PC-3 (cell line): Measurements from ENCODE around the gene HGD. TPM values are rescaled to one million over a fixed set of nuclear protein-coding genes. Genes with fewer than 3 reads are reported as not detected.
"Not testable (repeated sequence)": the region's sequence is repeated elsewhere in the genome, so short reads cannot be mapped to it uniquely, and the experiment has no call there.

Source experiments
- ATAC-seq: fragments of 200-7000 bp; cut with Tn5 transposase; 2 replicates; pipeline ENCODE4 v1.9.1; 2020; ENCODE audit warnings: mild to moderate bottlenecking, moderate library complexity
- BruUV-seq: library from RNA; stranded (reverse); fragments of 400-500 nt; replicated peaks from 2 replicates; lab custom pipeline; 2021; lab: Mats Ljungman, UMichigan
- CTCF ChIA-PET: fragments of 300-600 bp; sonication (Branson Sonifier 250); formaldehyde crosslinking; loops from one replicate; lab custom pipeline; 2022; ENCODE audit warnings: antibody characterized with exemption; lab: Charles Lee
- POLR2A ChIA-PET: fragments of 300-600 bp; sonication (Branson Sonifier 250); formaldehyde crosslinking; loops from one replicate; lab custom pipeline; 2022; ENCODE audit warnings: antibody characterized with exemption; ENCODE audit not compliant: unreplicated experiment; lab: Charles Lee
- DNase-seq: peaks from one replicate; pipeline ENCODE4 v3.0.0-alpha.2; 2015
- H2AFZ ChIP-seq: fragments of 300-600 bp; sonication (generic); 2 replicates; pipeline ENCODE4 v1.6.0; 2016; ENCODE audit warnings: antibody characterized with exemption, low read length
- H3F3A ChIP-seq: fragments of 300-600 bp; sonication (generic); one replicate; pipeline ENCODE4 v1.6.0; 2017; ENCODE audit warnings: antibody characterized with exemption, low read length, control low read depth, mild to moderate bottlenecking; ENCODE audit not compliant: unreplicated experiment
- H3K27ac ChIP-seq: fragments of 300-600 bp; sonication (generic); 2 replicates; pipeline ENCODE4 v1.5.1; 2016; ENCODE audit warnings: mild to moderate bottlenecking, low read length
- H3K27me3 ChIP-seq: fragments of 300-600 bp; sonication (generic); 2 replicates; pipeline ENCODE4 v1.6.1; 2016; ENCODE audit warnings: low read length, mixed read lengths
- H3K36me3 ChIP-seq: fragments of 300-600 bp; sonication (generic); 2 replicates; pipeline ENCODE4 v1.6.1; 2016; ENCODE audit warnings: low read depth, mixed run types, low read length, mixed read lengths
- H3K4me1 ChIP-seq: fragments of 300-600 bp; sonication (generic); 2 replicates; pipeline ENCODE4 v1.5.1; 2016; ENCODE audit warnings: low read length; ENCODE audit not compliant: insufficient read depth
- H3K4me2 ChIP-seq: fragments of 300-600 bp; sonication (generic); 2 replicates; pipeline ENCODE4 v1.6.0; 2016; ENCODE audit warnings: low read length
- H3K4me3 ChIP-seq: fragments of 300-600 bp; sonication (generic); 2 replicates; pipeline ENCODE4 v1.5.1; 2016; ENCODE audit warnings: mild to moderate bottlenecking, low read length, mixed read lengths
- H3K79me2 ChIP-seq: fragments of 300-600 bp; sonication (generic); 2 replicates; pipeline ENCODE4 v1.6.1; 2017; ENCODE audit warnings: low read length, mixed read lengths
- H3K9ac ChIP-seq: fragments of 300-600 bp; sonication (generic); 2 replicates; pipeline ENCODE4 v1.6.0; 2016; ENCODE audit warnings: mild to moderate bottlenecking, low read length
- H3K9me2 ChIP-seq: fragments of 300-600 bp; sonication (generic); replicated peaks from 2 replicates; pipeline ENCODE4 v1.6.1; 2016; ENCODE audit warnings: mixed run types, low read length, mixed read lengths
- H3K9me3 ChIP-seq: fragments of 300-600 bp; sonication (generic); 2 replicates; pipeline ENCODE4 v1.6.1; 2016; ENCODE audit warnings: low read length, mixed read lengths
- H4K20me1 ChIP-seq: fragments of 300-600 bp; sonication (generic); 2 replicates; pipeline ENCODE4 v1.6.1; 2016; ENCODE audit warnings: low read length, mixed read lengths
- EZH2 ChIP-seq: fragments of 300-600 bp; sonication (generic); IDR thresholded peaks from one replicate; pipeline ENCODE4 v1.6.1; 2017; ENCODE audit warnings: antibody characterized with exemption, mild to moderate bottlenecking, low read length; ENCODE audit not compliant: unreplicated experiment
- EZH2phosphoT487 ChIP-seq: fragments of 300-600 bp; sonication (generic); IDR thresholded peaks from 2 replicates; pipeline ENCODE4 v1.6.1; 2018; ENCODE audit warnings: mild to moderate bottlenecking, antibody characterized with exemption, low read length, borderline replicate concordance
- intact Hi-C: fragments of 100-400 bp; cut with micrococcal nuclease; formaldehyde crosslinking; loops from 2 replicates; pipeline ENCODE4 v1.9.0; 2023
- total RNA-seq: library from RNA; depleted of rRNA; stranded (reverse); fragments of >200 nt; gene quantifications from 2 replicates; pipeline ENCODE4 v1.2.3, GENCODE V29; 2014
- TF ChIP-seq, protein P1 (sequence below): fragments of 300-600 bp; sonication (generic); conservative IDR thresholded peaks from 2 replicates; pipeline ENCODE4 v1.5.1; 2017; ENCODE audit warnings: antibody characterized with exemption, low read depth, mild to moderate bottlenecking, low read length

The HGD gene
- total RNA-seq, 1 experiment from 2014 or later = 0.11 TPM

DNA sequence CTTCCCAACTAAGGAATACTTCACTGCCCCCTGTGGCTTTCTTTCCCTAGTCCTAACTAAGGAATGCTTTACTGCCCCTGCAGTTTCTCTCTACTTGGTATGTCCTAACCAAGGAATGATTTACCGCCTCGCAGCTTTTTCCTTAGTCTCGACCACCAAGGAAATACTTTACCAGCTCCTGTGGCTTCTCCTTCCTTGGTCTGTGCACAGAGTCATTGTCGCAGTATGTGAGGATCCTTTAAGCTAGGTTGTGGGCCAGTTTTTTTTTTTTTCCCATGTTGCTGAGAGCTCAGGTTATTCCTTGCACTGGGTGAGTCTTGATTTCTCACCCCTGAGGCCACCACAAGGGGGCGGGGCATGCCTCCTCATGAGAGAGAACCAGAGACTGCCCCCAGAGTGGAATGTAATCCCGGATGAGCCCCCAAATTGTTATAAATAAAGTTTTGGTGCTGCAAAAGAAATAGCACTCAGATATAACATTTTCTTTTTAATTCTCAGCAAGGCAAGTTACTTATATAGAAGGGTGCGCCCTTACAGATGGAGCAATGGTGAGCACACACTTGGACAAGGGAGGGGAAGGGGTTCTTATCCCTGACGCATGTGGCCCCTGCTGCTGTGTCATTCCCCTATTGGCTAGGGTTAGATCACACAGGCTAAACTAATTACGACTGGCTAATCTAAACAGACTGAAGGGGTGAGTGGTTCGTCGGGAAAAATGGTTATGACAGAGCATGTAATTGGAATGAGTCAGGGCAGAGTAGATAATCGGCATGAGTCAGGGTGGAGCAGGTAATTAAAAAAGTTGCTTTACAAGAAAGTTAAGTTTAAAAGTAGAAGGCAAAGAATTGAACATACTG is 58.9 kb downstream of the HGD start:
- BruUV-seq = TSS peak; percentile 99

DNA sequence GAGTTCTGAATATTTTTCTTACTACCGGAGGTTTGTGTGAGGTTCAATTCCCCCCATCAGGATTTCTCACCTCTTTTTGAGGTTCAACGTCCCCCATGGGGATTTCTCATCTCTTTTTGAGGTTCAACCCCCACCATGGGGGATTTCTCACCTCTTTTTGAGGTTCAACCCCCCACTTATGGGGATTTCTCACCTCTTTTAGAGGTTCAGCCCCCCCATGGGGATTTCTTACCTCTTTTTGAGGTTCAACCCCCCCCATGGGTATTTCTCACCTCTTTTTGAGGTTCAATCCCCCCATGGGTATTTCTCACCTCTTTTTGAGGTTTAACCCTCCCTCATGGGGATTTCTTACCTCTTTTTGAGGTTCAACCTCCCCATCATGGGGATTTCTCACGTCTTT is 59.6 kb downstream of the HGD start:
- BruUV-seq = no TSS peak
- peaks cover 29% of the 10 kb centered on the region for H3K4me1 ChIP-seq
- no peaks in the 10 kb centered on the region for H3K9me2 ChIP-seq
- DNase-seq (no peak), ATAC-seq (no peak)
- TF ChIP-seq EZH2phosphoT487 (no peak), EZH2 (no peak)
- TF ChIP-seq, protein P1, sequence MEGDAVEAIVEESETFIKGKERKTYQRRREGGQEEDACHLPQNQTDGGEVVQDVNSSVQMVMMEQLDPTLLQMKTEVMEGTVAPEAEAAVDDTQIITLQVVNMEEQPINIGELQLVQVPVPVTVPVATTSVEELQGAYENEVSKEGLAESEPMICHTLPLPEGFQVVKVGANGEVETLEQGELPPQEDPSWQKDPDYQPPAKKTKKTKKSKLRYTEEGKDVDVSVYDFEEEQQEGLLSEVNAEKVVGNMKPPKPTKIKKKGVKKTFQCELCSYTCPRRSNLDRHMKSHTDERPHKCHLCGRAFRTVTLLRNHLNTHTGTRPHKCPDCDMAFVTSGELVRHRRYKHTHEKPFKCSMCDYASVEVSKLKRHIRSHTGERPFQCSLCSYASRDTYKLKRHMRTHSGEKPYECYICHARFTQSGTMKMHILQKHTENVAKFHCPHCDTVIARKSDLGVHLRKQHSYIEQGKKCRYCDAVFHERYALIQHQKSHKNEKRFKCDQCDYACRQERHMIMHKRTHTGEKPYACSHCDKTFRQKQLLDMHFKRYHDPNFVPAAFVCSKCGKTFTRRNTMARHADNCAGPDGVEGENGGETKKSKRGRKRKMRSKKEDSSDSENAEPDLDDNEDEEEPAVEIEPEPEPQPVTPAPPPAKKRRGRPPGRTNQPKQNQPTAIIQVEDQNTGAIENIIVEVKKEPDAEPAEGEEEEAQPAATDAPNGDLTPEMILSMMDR = no peak
- ChIA-PET POLR2A (interaction anchor here (0.6 kb wide), 2 partner anchors 22 to 25 kb away, joined by 3 read pairs; no protein-coding TSS in a partner anchor), CTCF (interaction anchor here (0.6 to 1.2 kb wide), 5 partner anchors 62 to 192 kb away, joined by 3 to 5 read pairs (median 4); no protein-coding TSS in a partner anchor)
- peak overlapping the region; percentile 65 for H3K4me2 ChIP-seq
- no peaks in the 10 kb centered on the region for H3K27me3 ChIP-seq
- peak overlapping the region; percentile 90 for H3K27ac ChIP-seq
- peak overlapping the region; percentile 80 for H3K9ac ChIP-seq
- intact Hi-C loops = no loop called here
- H3K79me2 ChIP-seq = no peaks in the 10 kb centered on the region
- H4K20me1 ChIP-seq = no peaks in the 10 kb centered on the region
- peak overlapping the region; percentile 16 for H3K4me3 ChIP-seq
- H3F3A ChIP-seq = no peaks in the 10 kb centered on the region
- no peaks in the 10 kb centered on the region for H3K36me3 ChIP-seq
- H3K9me3 ChIP-seq = no peaks in the 10 kb centered on the region
- peak overlapping the region; percentile 73 for H2AFZ ChIP-seq

More for the DNA sequence above, 58.9 kb downstream of the HGD start:
- Histone ChIP-seq H3K79me2 (no peaks in the 10 kb centered on the region), H4K20me1 (no peaks in the 10 kb centered on the region), H2AFZ (peak overlapping the region; percentile 73), H3K9me2 (no peaks in the 10 kb centered on the region), H3K27me3 (no peaks in the 10 kb centered on the region), H3K4me1 (peaks cover 28% of the 10 kb centered on the region), H3K4me3 (peak overlapping the region; percentile 16), H3F3A (no peaks in the 10 kb centered on the region), H3K27ac (peak overlapping the region; percentile 90), H3K9ac (peak overlapping the region; percentile 80), H3K4me2 (peak overlapping the region; percentile 65), H3K36me3 (no peaks in the 10 kb centered on the region), H3K9me3 (no peaks in the 10 kb centered on the region)
- DNase-seq (peak; percentile 98), ATAC-seq (peak; percentile 94)
- ChIA-PET CTCF (interaction anchor here (0.5 to 1.2 kb wide), 6 partner anchors 26 to 192 kb away, joined by 3 to 5 read pairs (median 4); no protein-coding TSS in a partner anchor), POLR2A (interaction anchor here (0.6 kb wide), 1 partner anchor 26 kb away, joined by 3 read pairs; no protein-coding TSS in a partner anchor)
- intact Hi-C loops = loop anchor here (1.0 kb wide), 3 partner anchors 70 to 172 kb away; partner anchors contain the start of genes GTF2E1 and RABL3
- TF ChIP-seq, protein P1 = peak; percentile 81
- TF ChIP-seq EZH2 = no peak

DNA sequence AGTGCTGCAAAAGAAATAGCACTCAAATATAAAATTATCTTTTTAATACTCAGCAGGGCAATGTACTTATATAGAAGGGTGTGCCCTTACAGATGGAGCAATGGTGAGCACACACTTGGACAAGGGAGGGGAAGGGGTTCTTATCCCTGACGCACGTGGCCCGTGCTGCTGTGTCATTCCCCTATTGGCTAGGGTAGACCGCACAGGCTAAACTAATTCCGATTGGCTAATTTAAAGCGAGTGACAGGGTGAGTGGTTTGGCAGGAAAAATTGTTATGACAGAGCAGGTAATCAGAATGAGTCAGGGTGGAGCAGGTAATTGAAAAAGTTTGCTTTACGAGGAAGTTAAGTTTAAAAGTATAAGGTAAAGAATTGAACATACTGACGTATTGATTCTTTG is 65.3 kb downstream of the HGD start:
- H3K79me2 ChIP-seq, H2AFZ ChIP-seq, H3K9ac ChIP-seq, intact Hi-C loops, H3K4me3 ChIP-seq, H3K36me3 ChIP-seq, H3K27me3 ChIP-seq, H3K9me3 ChIP-seq, BruUV-seq, ATAC-seq, H3F3A ChIP-seq, H4K20me1 ChIP-seq, H3K9me2 ChIP-seq, POLR2A ChIA-PET, CTCF ChIA-PET: not testable (repeated sequence)
- H3K4me1 ChIP-seq = peaks cover 11% of the 10 kb centered on the region
- DNase-seq = peak; percentile 57
- H3K27ac ChIP-seq = peak overlapping the region; percentile 27
- H3K4me2 ChIP-seq = 0 out of 2 replicates have a peak overlapping the region, but pooled peaks have one; percentile 2
